ENCODE results near the gene ACBD6.

- no peak for TF ChIP-seq CTCF (conservative IDR thresholded peaks at IDR 0.05 in 1 of 2, IDR thresholded peaks at IDR 0.05 in 1 of 2; ENCODE audit: extremely low read depth in 1 of 2, insufficient read depth in 1 of 2, low read depth in 1 of 2, low read length in 2 of 2)
- TF ChIP-seq EZH2 (IDR thresholded peaks at IDR 0.05; ENCODE audit: borderline replicate concordance, low read length) = no peak
Observed at GRCh38 chr1:180283098-180283497, 219.3 kb downstream of the ACBD6 start.

Data from mammary epithelial cell (primary cell).